ENCODE results near the gene PXDN. TPM values are rescaled to one million over a fixed set of nuclear protein-coding genes. Genes with fewer than 3 reads are reported as not detected.

PXDN gene
- total and polyA plus RNA-seq, 2 of the 13 experiments (the other 11 are each of a cell fraction or from before 2014, with no cell fraction given): not detected

- FAIRE-seq: no peak
- WGBS (ENCODE audit: low lambda C conversion rate): 26% methylated on average over 9 of the region's 17 CpGs
- H3K4me1 ChIP-seq (ENCODE audit: insufficient read depth, low read length): no peaks in the 10 kb centered on the region
- no peak for TF ChIP-seq SUZ12 (IDR thresholded peaks at IDR 0.05; ENCODE audit: low read depth, low read length)
- TF ChIP-seq LCORL (IDR thresholded peaks at IDR 0.05): no peak
- no peak for TF ChIP-seq LCORL (CRISPR knock-in tag; IDR thresholded peaks at IDR 0.05)
- TF ChIP-seq HNRNPLL (IDR thresholded peaks at IDR 0.05; ENCODE audit: low read depth, low read length, poor library complexity, severe bottlenecking): no peak
- no peak for TF ChIP-seq ZNF710 (CRISPR knock-in tag; IDR thresholded peaks at IDR 0.05; ENCODE audit: borderline replicate concordance)
- no peak for TF ChIP-seq MXD4 (CRISPR knock-in tag; IDR thresholded peaks at IDR 0.05)
- TF ChIP-seq ZNF660 (CRISPR knock-in tag; IDR thresholded peaks at IDR 0.05; ENCODE audit: borderline replicate concordance, low read depth): no peak
- no peak for TF ChIP-seq FOXA1 (IDR thresholded peaks at IDR 0.05)
- TF ChIP-seq FOXA1 (CRISPR knock-in tag; IDR thresholded peaks at IDR 0.05): no peak
- no peak for TF ChIP-seq BHLHE40 (IDR thresholded peaks at IDR 0.05; ENCODE audit: low read length)
- no peak for TF ChIP-seq HNF1A (IDR thresholded peaks at IDR 0.05; ENCODE audit: low read depth)
- no peak for TF ChIP-seq HNF1A (CRISPR knock-in tag; IDR thresholded peaks at IDR 0.05; ENCODE audit: borderline replicate concordance)
- no peak for TF ChIP-seq LBX2 (CRISPR knock-in tag; IDR thresholded peaks at IDR 0.05; ENCODE audit: borderline replicate concordance)
- no peak for TF ChIP-seq ZNF24 (IDR thresholded peaks at IDR 0.05)
- no peak for TF ChIP-seq ZNF354B (CRISPR knock-in tag; IDR thresholded peaks at IDR 0.05)
- no peak for TF ChIP-seq SAP130 (CRISPR knock-in tag; IDR thresholded peaks at IDR 0.05; ENCODE audit: low read depth)
- TF ChIP-seq ZNF503 (CRISPR knock-in tag; IDR thresholded peaks at IDR 0.05): no peak
- no peak for TF ChIP-seq ZNF788 (CRISPR knock-in tag; IDR thresholded peaks at IDR 0.05; ENCODE audit: borderline replicate concordance)
- TF ChIP-seq ADNP (CRISPR knock-in tag; IDR thresholded peaks at IDR 0.05): no peak
- TF ChIP-seq NFE2L2 (IDR thresholded peaks at IDR 0.05; ENCODE audit: low read length): no peak
Measured at GRCh38 chr2:1585635-1586034, 158.7 kb downstream of the PXDN start.

More at GRCh38 chr2:1585635-1586034, 158.7 kb downstream of the PXDN start:
- H3K9me3 ChIP-seq (ENCODE audit: low read length): no peaks in the 10 kb centered on the region
- intact Hi-C loops (cut with micrococcal nuclease; ENCODE audit: unreplicated experiment): no loop called here
- no peak overlapping the region for H3K4me2 ChIP-seq (ENCODE audit: low read depth, low read length)
- no peak overlapping the region for H3K4me3 ChIP-seq (replicated peaks in 1 of 3; ENCODE audit: insufficient read depth in 1 of 3, low read depth in 2 of 3, low read length in 3 of 3)
- BruUV-seq (replicated peaks): no TSS peak
- no peaks in the 10 kb centered on the region for H4K20me1 ChIP-seq (ENCODE audit: insufficient read depth, low read length)
- peaks cover 23 to 87% of the 10 kb centered on the region in 2 experiments; a peak in 4 of 5 replicates for H3K27me3 ChIP-seq (ENCODE audit: control insufficient read depth in 1 of 2, insufficient read depth in 2 of 2, low read length in 2 of 2)
- DNase-seq (ENCODE audit: low spot score) (no peak), ATAC-seq (no peak)
- ChIA-PET CTCF (ENCODE audit: low intra/inter-chr PET ratio, low total read pairs) (no interaction called here), POLR2A (no interaction called here)
- no peaks in the 10 kb centered on the region for H3K79me2 ChIP-seq (ENCODE audit: insufficient read depth, low read length)
- H3K9ac ChIP-seq (ENCODE audit: insufficient read depth, low read depth, low read length): no peak overlapping the region
- no peak overlapping the region for H3K27ac ChIP-seq (ENCODE audit: extremely low read length, insufficient read depth, low read length)
- H2AFZ ChIP-seq (ENCODE audit: low read length): no peak overlapping the region
- no peaks in the 10 kb centered on the region for H3K36me3 ChIP-seq (replicated peaks in 1 of 2; ENCODE audit: control insufficient read depth in 1 of 2, insufficient read depth in 2 of 2, low read length in 2 of 2)
- in situ Hi-C loops (cut with HindIII; ENCODE audit: extremely low pct_ligation_motif_present, low pct_unique_long_range_greater_than_20kb): no loop called here
